SU-DHL-6 (cell line): ENCODE results near the gene SEMA5A.

ENCODE experiments used
- EZH2phosphoT487 ChIP-seq: fragments of 200-600 bp; sonication (generic), shearing (Covaris generic); conservative IDR thresholded peaks from 2 replicates; pipeline ENCODE4 v1.6.1; 2018; ENCODE audit warnings: mild to moderate bottlenecking, antibody characterized with exemption, low read length, moderate library complexity, mixed read lengths
- TF ChIP-seq, protein P1 (sequence below): fragments of 200-600 bp; sonication (generic); IDR thresholded peaks from one replicate; pipeline ENCODE4 v1.5.1; 2017; ENCODE audit warnings: antibody characterized with exemption, mild to moderate bottlenecking, low read length, moderate library complexity; ENCODE audit not compliant: insufficient read depth, poor library complexity, severe bottlenecking

DNA sequence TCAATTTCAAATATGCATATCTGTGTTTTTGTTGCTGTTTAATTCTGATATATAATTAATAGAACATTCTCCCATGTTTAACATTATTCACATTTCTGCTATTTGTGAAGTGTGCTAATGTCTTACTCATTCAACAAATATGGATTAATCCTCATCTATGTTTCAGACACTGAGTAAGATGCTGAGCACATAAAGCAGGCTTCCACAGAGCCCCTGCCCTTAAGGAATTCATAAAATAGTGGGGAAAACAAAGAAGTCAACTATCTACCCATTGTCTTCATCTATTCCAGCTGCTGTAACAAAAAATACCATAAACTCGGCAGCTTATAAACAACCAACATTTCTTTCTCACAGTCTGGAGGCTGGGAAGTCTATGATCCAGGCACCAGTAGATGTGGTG, 333.3 kb downstream of the SEMA5A start:
- TF ChIP-seq, protein P1, sequence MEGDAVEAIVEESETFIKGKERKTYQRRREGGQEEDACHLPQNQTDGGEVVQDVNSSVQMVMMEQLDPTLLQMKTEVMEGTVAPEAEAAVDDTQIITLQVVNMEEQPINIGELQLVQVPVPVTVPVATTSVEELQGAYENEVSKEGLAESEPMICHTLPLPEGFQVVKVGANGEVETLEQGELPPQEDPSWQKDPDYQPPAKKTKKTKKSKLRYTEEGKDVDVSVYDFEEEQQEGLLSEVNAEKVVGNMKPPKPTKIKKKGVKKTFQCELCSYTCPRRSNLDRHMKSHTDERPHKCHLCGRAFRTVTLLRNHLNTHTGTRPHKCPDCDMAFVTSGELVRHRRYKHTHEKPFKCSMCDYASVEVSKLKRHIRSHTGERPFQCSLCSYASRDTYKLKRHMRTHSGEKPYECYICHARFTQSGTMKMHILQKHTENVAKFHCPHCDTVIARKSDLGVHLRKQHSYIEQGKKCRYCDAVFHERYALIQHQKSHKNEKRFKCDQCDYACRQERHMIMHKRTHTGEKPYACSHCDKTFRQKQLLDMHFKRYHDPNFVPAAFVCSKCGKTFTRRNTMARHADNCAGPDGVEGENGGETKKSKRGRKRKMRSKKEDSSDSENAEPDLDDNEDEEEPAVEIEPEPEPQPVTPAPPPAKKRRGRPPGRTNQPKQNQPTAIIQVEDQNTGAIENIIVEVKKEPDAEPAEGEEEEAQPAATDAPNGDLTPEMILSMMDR = no peak
- no peak for TF ChIP-seq EZH2phosphoT487
